Adrenal gland (tissue), 5 donors: ENCODE data around the gene SLC44A2.

Experiments
- CTCF ChIP-seq, 6 experiments: fragments of 450-650 bp in 4 of 6; fragments of 200-600 bp in 2 of 6; sonication (generic) in 1 of 6; IDR thresholded peaks; 1 replicate in 5 of 6; 2 replicates in 1 of 6; pipeline versions ENCODE4 v1.5.1 to v1.8.0; 2016 to 2021; ENCODE audit warnings: antibody characterized with exemption in 6 of 6, mild to moderate bottlenecking in 2 of 6, moderate library complexity in 1 of 6
- POLR2A ChIP-seq, 2 donors: fragments of 450-650 bp; IDR thresholded peaks; one replicate each; pipeline ENCODE4 v1.6.1; 2017; ENCODE audit warnings: antibody characterized with exemption in 2 of 2, mild to moderate bottlenecking in 2 of 2, moderate library complexity in 1 of 2
- donor health status: DM: no; HTN: no; CAD: no.

GRCh38 chr19:10683582-10683981 lies 58.2 kb downstream of the SLC44A2 start:
- no peak for TF ChIP-seq CTCF (IDR thresholded peaks at IDR 0.05)
- no peak for TF ChIP-seq POLR2A (IDR thresholded peaks at IDR 0.05)
